OCI-LY1 (cell line): ENCODE results near the gene RBBP4.

Experiments used
- H2AFZ ChIP-seq: fragments of 200-600 bp; sonication (generic), shearing (Covaris generic); 2 replicates; pipeline ENCODE4 v1.6.0; 2014; ENCODE audit warnings: antibody characterized with exemption, mild to moderate bottlenecking, low read length
- H3F3A ChIP-seq: fragments of 200-600 bp; sonication (generic), shearing (Covaris generic); 2 replicates; pipeline ENCODE4 v1.6.0; 2014; ENCODE audit warnings: mild to moderate bottlenecking, antibody characterized with exemption, low read length, moderate library complexity; ENCODE audit not compliant: insufficient read depth
- H3K27ac ChIP-seq: fragments of 200-600 bp; sonication (generic); 2 replicates; pipeline ENCODE4 v1.5.1; 2014; ENCODE audit warnings: low read length, mixed run types, mild to moderate bottlenecking, low read depth; ENCODE audit not compliant: poor library complexity, severe bottlenecking
- H3K27me3 ChIP-seq: fragments of 200-600 bp; sonication (generic); 2 replicates; pipeline ENCODE4 v1.6.0; 2014; ENCODE audit warnings: antibody characterized with exemption, mild to moderate bottlenecking, low read length, moderate library complexity; ENCODE audit not compliant: insufficient read depth
- H3K36me3 ChIP-seq: fragments of 200-600 bp; sonication (generic); 2 replicates; pipeline ENCODE4 v1.6.1; 2014; ENCODE audit warnings: mild to moderate bottlenecking, antibody characterized with exemption, low read length, moderate library complexity, mixed read lengths; ENCODE audit not compliant: insufficient read depth
- H3K4me1 ChIP-seq: fragments of 200-600 bp; sonication (generic); 2 replicates; pipeline ENCODE4 v1.5.1; 2014; ENCODE audit warnings: mild to moderate bottlenecking, low read length, moderate library complexity; ENCODE audit not compliant: insufficient read depth, severe bottlenecking
- H3K4me2 ChIP-seq: fragments of 200-600 bp; sonication (generic), shearing (Covaris generic); 2 replicates; pipeline ENCODE4 v1.6.1; 2014; ENCODE audit warnings: low read length
- H3K4me3 ChIP-seq: fragments of 200-600 bp; sonication (generic); 2 replicates; pipeline ENCODE4 v1.5.1; 2014; ENCODE audit warnings: low read length, low read depth, mild to moderate bottlenecking, mixed read lengths; ENCODE audit not compliant: poor library complexity, severe bottlenecking
- H3K79me2 ChIP-seq: fragments of 200-600 bp; shearing (Covaris generic); 2 replicates; pipeline ENCODE4 v1.6.1; 2016; ENCODE audit warnings: mixed run types, low read length, mixed read lengths; ENCODE audit not compliant: insufficient read depth
- H3K9ac ChIP-seq: fragments of 200-600 bp; sonication (generic), shearing (Covaris generic); 2 replicates; pipeline ENCODE4 v1.6.1; 2014; ENCODE audit warnings: mild to moderate bottlenecking, low read length, mixed read lengths
- H3K9me2 ChIP-seq: fragments of 200-600 bp; sonication (generic), shearing (Covaris generic); 2 replicates; pipeline ENCODE4 v1.6.1; 2014; ENCODE audit warnings: low read depth, mild to moderate bottlenecking, low read length, mixed read lengths
- H3K9me3 ChIP-seq: fragments of 200-600 bp; shearing (Covaris generic); 2 replicates; pipeline ENCODE4 v1.6.1; 2014; ENCODE audit warnings: low read length, mixed read lengths
- H4K20me1 ChIP-seq: fragments of 200-600 bp; sonication (generic), shearing (Covaris generic); 2 replicates; pipeline ENCODE4 v1.6.0; 2016; ENCODE audit warnings: mild to moderate bottlenecking, low read length; ENCODE audit not compliant: insufficient read depth
- CTCF ChIP-seq: fragments of 200-600 bp; sonication (generic), shearing (Covaris generic); IDR thresholded peaks from 2 replicates; pipeline ENCODE4 v1.5.1; 2017; ENCODE audit warnings: mild to moderate bottlenecking, antibody characterized with exemption, low read length, moderate library complexity, mixed read lengths
- EZH2 ChIP-seq: fragments of 200-600 bp; sonication (generic), shearing (Covaris generic); IDR thresholded peaks from 2 replicates; pipeline ENCODE4 v1.8.0; 2017; ENCODE audit warnings: borderline replicate concordance, mixed run types, mild to moderate bottlenecking, antibody characterized with exemption, low read length, moderate library complexity, mixed read lengths

Gene RBBP4

DNA sequence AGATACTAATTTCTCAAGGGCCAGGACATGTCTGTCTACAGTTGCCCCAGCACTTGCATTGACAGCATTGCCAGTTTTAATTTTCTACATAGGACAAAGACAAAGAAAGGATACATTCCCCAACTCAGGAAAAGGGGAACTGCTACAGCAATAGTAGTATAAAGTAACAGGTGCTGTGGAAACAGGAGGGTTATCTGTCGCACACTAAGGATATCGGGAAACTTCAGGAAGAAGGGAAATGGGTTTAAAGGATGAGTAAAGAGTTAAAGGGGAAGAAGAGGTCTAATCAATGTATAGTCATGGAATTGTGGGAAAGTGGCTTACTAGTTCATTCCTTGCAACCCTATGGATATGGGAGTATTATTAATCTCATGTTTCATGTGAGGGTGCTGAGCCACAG lies 35.4 kb downstream of the RBBP4 start:
- no peak overlapping the region for H3K27ac ChIP-seq
- H4K20me1 ChIP-seq, result no peaks in the 10 kb centered on the region
- H3K79me2 ChIP-seq, result no peaks in the 10 kb centered on the region
- no peaks in the 10 kb centered on the region for H3K27me3 ChIP-seq
- TF ChIP-seq EZH2 (no peak), CTCF (no peak)
- H3K4me3 ChIP-seq, result no peak overlapping the region
- no peaks in the 10 kb centered on the region for H3K9me2 ChIP-seq
- H2AFZ ChIP-seq, result no peak overlapping the region
- H3K4me1 ChIP-seq, result no peaks in the 10 kb centered on the region
- no peaks in the 10 kb centered on the region for H3F3A ChIP-seq
- H3K9ac ChIP-seq, result no peak overlapping the region
- no peaks in the 10 kb centered on the region for H3K9me3 ChIP-seq
- peaks cover 54% of the 10 kb centered on the region for H3K36me3 ChIP-seq
- no peak overlapping the region for H3K4me2 ChIP-seq

GRCh38 chr1:32693455-32694174 lies 42.6 kb downstream of the RBBP4 start:
- no peaks in the 10 kb centered on the region for H3K27me3 ChIP-seq
- no peak overlapping the region for H3K4me3 ChIP-seq
- H2AFZ ChIP-seq, result no peak overlapping the region
- no peaks in the 10 kb centered on the region for H3K79me2 ChIP-seq
- H3K9me2 ChIP-seq, result no peaks in the 10 kb centered on the region
- TF ChIP-seq CTCF (no peak), EZH2 (no peak)
- H3K9me3 ChIP-seq, result no peaks in the 10 kb centered on the region
- no peak overlapping the region for H3K4me2 ChIP-seq
- H3F3A ChIP-seq, result no peaks in the 10 kb centered on the region
- H3K9ac ChIP-seq, result no peak overlapping the region
- H4K20me1 ChIP-seq, result no peaks in the 10 kb centered on the region
- no peak overlapping the region for H3K27ac ChIP-seq
- no peaks in the 10 kb centered on the region for H3K36me3 ChIP-seq
- H3K4me1 ChIP-seq, result no peaks in the 10 kb centered on the region

- no peaks in the 10 kb centered on the region for H3K36me3 ChIP-seq
- H4K20me1 ChIP-seq, result no peaks in the 10 kb centered on the region
- H3K79me2 ChIP-seq, result no peaks in the 10 kb centered on the region
- H3K9ac ChIP-seq, result no peak overlapping the region
- TF ChIP-seq EZH2, result no peak
- TF ChIP-seq CTCF, result no peak
- no peaks in the 10 kb centered on the region for H3K4me1 ChIP-seq
- no peak overlapping the region for H3K4me2 ChIP-seq
- H3K27ac ChIP-seq, result no peak overlapping the region
- H3K4me3 ChIP-seq, result no peak overlapping the region
- no peaks in the 10 kb centered on the region for H3F3A ChIP-seq
- no peaks in the 10 kb centered on the region for H3K27me3 ChIP-seq
- no peaks in the 10 kb centered on the region for H3K9me2 ChIP-seq
- H3K9me3 ChIP-seq, result no peaks in the 10 kb centered on the region
- no peak overlapping the region for H2AFZ ChIP-seq
Observed at GRCh38 chr1:32695098-32695904, 44.3 kb downstream of the RBBP4 start.
